B cell (primary cell): ENCODE results near the gene SETD9.

ENCODE experiments used
- CTCF ChIP-seq: fragments of 200-600 bp; IDR thresholded peaks from one replicate; pipeline ENCODE4 v1.8.0; 2022; ENCODE audit warnings: antibody characterized with exemption, mild to moderate bottlenecking
- EZH2 ChIP-seq: IDR thresholded peaks from 2 replicates; pipeline ENCODE4 v1.6.1; 2012; ENCODE audit warnings: borderline replicate concordance, low read depth, mild to moderate bottlenecking, moderate library complexity, low read length; ENCODE audit not compliant: insufficient read depth, poor library complexity, severe bottlenecking

GRCh38 chr5:56876327-56876726 is 33.1 kb upstream of the SETD9 start:
- no peak for TF ChIP-seq CTCF
- no peak for TF ChIP-seq EZH2
